Endothelial cell of umbilical vein (primary cell): ENCODE measurements around the gene CACNA1C. TPM values are rescaled to one million over a fixed set of nuclear protein-coding genes. Genes with fewer than 3 reads are reported as not detected.

ENCODE experiments used
- BruUV-seq: library from RNA; stranded (reverse); fragments of 400-500 nt; replicated peaks from 2 replicates; lab custom pipeline; 2021; lab: Mats Ljungman, UMichigan
- CTCF ChIA-PET: fragments of 300-600, 350-600 bp; sonication (Branson Sonifier 250); formaldehyde crosslinking; loops from one replicate; lab custom pipeline; 2021; ENCODE audit warnings: antibody characterized with exemption, inconsistent platforms; lab: Charles Lee
- POLR2A ChIA-PET: fragments of 300-600, 350-600 bp; sonication (Branson Sonifier 250); formaldehyde crosslinking; loops from one replicate; lab custom pipeline; 2021; ENCODE audit warnings: antibody characterized with exemption, inconsistent platforms; lab: Charles Lee
- DNase-seq: peaks from one replicate; pipeline ENCODE4 v3.0.0-alpha.2; 2011; ENCODE audit warnings: low read depth, low spot score
- FAIRE-seq: peaks from 2 replicates; lab custom pipeline; 2011; peaks lifted over from hg19 to GRCh38; lab: Jason Lieb, UNC
- H2AFZ ChIP-seq: 2 replicates; pipeline ENCODE4 v1.6.0; 2012; ENCODE audit warnings: low read depth, low read length, control low read depth, inconsistent platforms
- H3K27ac ChIP-seq: 2 replicates; pipeline ENCODE4 v1.5.1; 2011; ENCODE audit warnings: low read depth, mild to moderate bottlenecking, control low read depth, low read length, moderate library complexity; ENCODE audit not compliant: insufficient read depth
- H3K27me3 ChIP-seq, 2 experiments: 2 replicates each; pipeline versions ENCODE4 v1.6.0 to v1.6.1; 2011; ENCODE audit warnings: low read length in 2 of 2, mixed read lengths in 1 of 2; ENCODE audit not compliant: control insufficient read depth in 2 of 2, insufficient read depth in 2 of 2
- H3K36me3 ChIP-seq, 2 experiments: 2 replicates in 1 of 2; 3 replicates in 1 of 2; pipeline ENCODE4 v1.5.1; 2011; ENCODE audit warnings: low read length in 2 of 2, mild to moderate bottlenecking in 1 of 2, moderate library complexity in 1 of 2; ENCODE audit not compliant: control insufficient read depth in 2 of 2, insufficient read depth in 2 of 2; ENCODE audit errors: extremely low read depth in 1 of 2
- H3K4me1 ChIP-seq: 3 replicates; pipeline ENCODE4 v1.5.1; 2011; ENCODE audit warnings: mild to moderate bottlenecking, low read length; ENCODE audit not compliant: control insufficient read depth, insufficient read depth; ENCODE audit errors: extremely low read depth
- H3K4me2 ChIP-seq: 2 replicates; pipeline ENCODE4 v1.6.1; 2011; ENCODE audit warnings: low read length, control low read depth, mixed read lengths; ENCODE audit not compliant: insufficient read depth
- H3K4me3 ChIP-seq, 3 experiments: fragments of 200-600 bp in 1 of 3; sonication (generic), shearing (Covaris generic) in 1 of 3; replicated peaks in 1 of 3; 2 replicates each; pipeline ENCODE4 v1.5.1; 2011 to 2016; ENCODE audit warnings: control low read depth in 3 of 3, low read length in 3 of 3, mild to moderate bottlenecking in 2 of 3, inconsistent platforms in 1 of 3, low read depth in 1 of 3, moderate library complexity in 1 of 3; ENCODE audit not compliant: insufficient read depth in 1 of 3
- H3K79me2 ChIP-seq: 2 replicates; pipeline ENCODE4 v1.6.0; 2012; ENCODE audit warnings: low read length, inconsistent platforms; ENCODE audit not compliant: control insufficient read depth, insufficient read depth
- H3K9ac ChIP-seq: replicated peaks from 2 replicates; pipeline ENCODE3; 2011; ENCODE audit warnings: low read length, control low read depth; ENCODE audit not compliant: insufficient read depth; ENCODE audit errors: extremely low read depth
- H3K9me1 ChIP-seq: replicated peaks from 3 replicates; pipeline ENCODE4 v1.6.0; 2011; ENCODE audit warnings: mild to moderate bottlenecking, low read length; ENCODE audit not compliant: control insufficient read depth, insufficient read depth; ENCODE audit errors: extremely low read depth
- H3K9me3 ChIP-seq: replicated peaks from 2 replicates; pipeline ENCODE4 v1.5.1; 2012; ENCODE audit warnings: low read length, inconsistent platforms; ENCODE audit not compliant: control insufficient read depth, insufficient read depth
- H4K20me1 ChIP-seq: replicated peaks from 2 replicates; pipeline ENCODE3; 2011; ENCODE audit warnings: mild to moderate bottlenecking, low read length; ENCODE audit not compliant: control insufficient read depth, insufficient read depth; ENCODE audit errors: extremely low read depth
- CTCF ChIP-seq, 2 donors: IDR thresholded peaks; 1 replicate in 1 of 2; 2 replicates in 1 of 2; pipeline ENCODE4 v1.5.1; 2011; ENCODE audit warnings: low read length in 2 of 2, mild to moderate bottlenecking in 2 of 2, moderate library complexity in 2 of 2, control low read depth in 1 of 2, inconsistent platforms in 1 of 2, low read depth in 1 of 2; ENCODE audit not compliant: insufficient read depth in 1 of 2; ENCODE audit errors: extremely low read depth in 1 of 2
- EZH2 ChIP-seq: IDR thresholded peaks from 2 replicates; pipeline ENCODE4 v1.6.1; 2012; ENCODE audit warnings: borderline replicate concordance, low read depth, mild to moderate bottlenecking, moderate library complexity, low read length, inconsistent platforms; ENCODE audit not compliant: severe bottlenecking
- FOS ChIP-seq: IDR thresholded peaks from 2 replicates; pipeline ENCODE4 v1.6.1; 2011; ENCODE audit warnings: mild to moderate bottlenecking, low read length, moderate library complexity, borderline replicate concordance; ENCODE audit not compliant: insufficient read depth
- GATA2 ChIP-seq: IDR thresholded peaks from 2 replicates; pipeline ENCODE4 v1.7.0; 2011; ENCODE audit warnings: low read depth, mild to moderate bottlenecking, moderate library complexity, mixed read lengths, low read length; ENCODE audit not compliant: insufficient read length, insufficient read depth
- JUN ChIP-seq: IDR thresholded peaks from 2 replicates; pipeline ENCODE4 v1.6.1; 2011; ENCODE audit warnings: borderline replicate concordance, low read depth; ENCODE audit not compliant: insufficient read length, insufficient read depth
- MAX ChIP-seq: IDR thresholded peaks from 2 replicates; pipeline ENCODE4 v1.6.1; 2011; ENCODE audit not compliant: insufficient read depth, insufficient read length
- POLR2A ChIP-seq: IDR thresholded peaks from 2 replicates; pipeline ENCODE4 v1.6.1; 2012; ENCODE audit warnings: low read depth, mild to moderate bottlenecking, control low read depth, low read length
- POLR2AphosphoS5 ChIP-seq: IDR thresholded peaks from 2 replicates; pipeline ENCODE4 v1.6.1; 2012; ENCODE audit warnings: low read depth, mild to moderate bottlenecking, control low read depth, low read length, moderate library complexity; ENCODE audit not compliant: insufficient read depth
- dilution Hi-C: fragments of 300-500 bp; cut with MboI; formaldehyde crosslinking; loops from one replicate; pipeline ENCODE4 v1.15.0; 2019; ENCODE audit warnings: low sequenced_read_pairs; ENCODE audit not compliant: extremely low pct_ligation_motif_present
- intact Hi-C: fragments of 100-400 bp; cut with micrococcal nuclease; formaldehyde crosslinking; loops from one replicate; pipeline ENCODE4 v1.10.0; 2022
- polyA plus RNA-seq, 4 experiments: library from polyadenylated mRNA; depleted of rRNA in 3 of 4; stranded (reverse) in 3 of 4; unstranded in 1 of 4; fragments of >200 nt; gene quantifications; 2 replicates each; pipeline versions ENCODE4 v1.2.1 to v1.2.3, GENCODE V29; 2011 to 2012; ENCODE audit warnings: missing spikeins in 1 of 4
- total RNA-seq: library from RNA; stranded (reverse); gene quantifications from 2 replicates; pipeline ENCODE4 v1.2.3, GENCODE V29; 2021

The CACNA1C gene
- total and polyA plus RNA-seq, 2 donors (not counting 3 experiments of a cell fraction or from before 2014, with no cell fraction given): not detected

GRCh38 chr12:2194060-2194459 is 141.3 kb downstream of the CACNA1C start:
- Histone ChIP-seq H4K20me1 (no peaks in the 10 kb centered on the region), H3K4me1 (no peaks in the 10 kb centered on the region), H3K9me1 (no peaks in the 10 kb centered on the region), H3K4me2 (no peak overlapping the region), H3K4me3 (no peak overlapping the region), H3K27me3 (no peaks in the 10 kb centered on the region), H3K9ac (no peak overlapping the region), H2AFZ (no peak overlapping the region), H3K79me2 (no peaks in the 10 kb centered on the region), H3K9me3 (no peaks in the 10 kb centered on the region), H3K27ac (no peak overlapping the region), H3K36me3 (no peaks in the 10 kb centered on the region)
- TF ChIP-seq POLR2AphosphoS5 (no peak), JUN (no peak), GATA2 (no peak), EZH2 (no peak), POLR2A (no peak), FOS (no peak)
- DNase-seq: no peak
- intact Hi-C loops: no loop called here
- FAIRE-seq: no peak
- dilution Hi-C loops: no loop called here
- ChIA-PET CTCF (no interaction called here), POLR2A (no interaction called here)
- no TSS peak for BruUV-seq

DNA sequence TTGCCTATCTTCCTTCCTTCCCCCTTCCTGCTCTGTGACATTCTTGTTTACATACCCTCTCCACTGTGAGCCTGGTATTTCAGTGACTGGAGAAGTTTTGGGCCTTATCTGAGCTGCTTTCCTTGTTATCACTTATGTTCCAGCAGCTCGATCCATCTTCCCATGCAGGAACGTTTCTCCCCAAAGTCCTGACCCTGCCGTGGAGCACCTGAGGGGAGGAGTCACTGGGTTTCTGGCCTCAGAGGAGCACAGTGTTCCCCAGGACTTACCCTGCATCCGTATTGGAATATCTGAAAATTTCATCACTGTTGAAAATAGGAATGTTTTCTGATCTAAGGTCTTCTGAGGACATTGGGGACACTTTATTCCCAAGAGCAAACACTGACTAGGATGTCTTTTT is 141.8 kb downstream of the CACNA1C start:
- Histone ChIP-seq H2AFZ (no peak overlapping the region), H3K4me2 (no peak overlapping the region), H3K79me2 (no peaks in the 10 kb centered on the region), H3K9ac (no peak overlapping the region), H4K20me1 (no peaks in the 10 kb centered on the region), H3K9me3 (no peaks in the 10 kb centered on the region), H3K27ac (no peak overlapping the region), H3K4me3 (no peak overlapping the region), H3K27me3 (no peaks in the 10 kb centered on the region), H3K9me1 (no peaks in the 10 kb centered on the region), H3K4me1 (no peaks in the 10 kb centered on the region), H3K36me3 (no peaks in the 10 kb centered on the region)
- TF ChIP-seq MAX (no peak), POLR2AphosphoS5 (no peak), EZH2 (no peak), CTCF (IDR thresholded peaks at IDR 0.05; ENCODE audit: extremely low read depth in 1 of 2, insufficient read depth in 1 of 2, low read depth in 1 of 2, low read length in 2 of 2) (no peak), JUN (no peak), FOS (no peak), POLR2A (no peak)
- no peak for DNase-seq
- POLR2A ChIA-PET: no interaction called here
- intact Hi-C loops (no loop called here), dilution Hi-C loops (no loop called here)
- no peak for FAIRE-seq
- no TSS peak for BruUV-seq
- CTCF ChIA-PET: no interaction called here
